B cell (primary cell): ENCODE measurements around the gene WDR86. TPM values are rescaled to one million over a fixed set of nuclear protein-coding genes. Genes with fewer than 3 reads are reported as not detected.

Experiments used
- ATAC-seq: fragments of 200-7000 bp; cut with Tn5 transposase; one replicate; pipeline ENCODE4 v1.10.0; 2021; ENCODE audit warnings: low read depth, mild to moderate bottlenecking, moderate number of reproducible peaks, moderate library complexity
- CTCF ChIA-PET: fragments of 350-600 bp; sonication (Branson Sonifier 250); formaldehyde crosslinking; loops from one replicate; lab custom pipeline; 2021; ENCODE audit warnings: antibody characterized with exemption, inconsistent platforms; lab: Charles Lee
- POLR2A ChIA-PET: fragments of 350-600 bp; sonication (Branson Sonifier 250); formaldehyde crosslinking; loops from one replicate; lab custom pipeline; 2021; ENCODE audit warnings: antibody characterized with exemption; lab: Charles Lee
- DNase-seq: peaks from one replicate; pipeline ENCODE4 v3.0.0; 2013
- H2AFZ ChIP-seq: 2 replicates; pipeline ENCODE4 v1.6.1; 2012; ENCODE audit warnings: mild to moderate bottlenecking, low read depth, low read length; ENCODE audit not compliant: insufficient read depth, poor library complexity, severe bottlenecking
- H3K27ac ChIP-seq, 2 donors: 1 replicate in 1 of 2; 2 replicates in 1 of 2; pipeline ENCODE4 v1.5.1; 2012 to 2013; ENCODE audit warnings: low read length in 2 of 2, mild to moderate bottlenecking in 2 of 2, moderate library complexity in 1 of 2
- H3K27me3 ChIP-seq, 4 experiments: fragments of 200-600 bp in 1 of 4; sonication (generic) in 1 of 4; replicated peaks in 1 of 4; 1 replicate in 2 of 4; 2 replicates in 2 of 4; pipeline versions ENCODE4 v1.6.1 to v1.7.0; 2013 to 2016; ENCODE audit warnings: low read length in 3 of 4, mild to moderate bottlenecking in 2 of 4, mixed read lengths in 1 of 4, moderate library complexity in 1 of 4; ENCODE audit not compliant: insufficient read depth in 4 of 4, control insufficient read depth in 3 of 4; ENCODE audit errors: control extremely low read depth in 1 of 4
- H3K36me3 ChIP-seq, 2 experiments: replicated peaks in 1 of 2; 1 replicate in 1 of 2; 2 replicates in 1 of 2; pipeline versions ENCODE4 v1.6.1 to v1.7.1; 2013; ENCODE audit warnings: low read length in 1 of 2; ENCODE audit not compliant: insufficient read depth in 2 of 2, control insufficient read depth in 1 of 2; ENCODE audit errors: control extremely low read depth in 1 of 2, extremely low read depth in 1 of 2
- H3K4me1 ChIP-seq, 2 donors: fragments of 200-600 bp in 1 of 2; sonication (generic) in 1 of 2; 1 replicate in 1 of 2; 2 replicates in 1 of 2; pipeline versions ENCODE4 v1.5.1 to v1.6.1; 2013 to 2017; ENCODE audit warnings: low read length in 2 of 2; ENCODE audit not compliant: control insufficient read depth in 2 of 2, insufficient read depth in 2 of 2
- H3K4me2 ChIP-seq: replicated peaks from 2 replicates; pipeline ENCODE3; 2012; ENCODE audit warnings: mild to moderate bottlenecking, low read depth, low read length; ENCODE audit not compliant: poor library complexity, severe bottlenecking
- H3K4me3 ChIP-seq, 5 experiments: fragments of 200-600 bp in 1 of 5; sonication (generic) in 1 of 5; 1 replicate in 3 of 5; 2 replicates in 2 of 5; pipeline versions ENCODE4 v1.5.1 to v1.7.0; 2011 to 2016; ENCODE audit warnings: low read length in 4 of 5, mild to moderate bottlenecking in 4 of 5, low read depth in 2 of 5, control low read depth in 1 of 5, moderate library complexity in 1 of 5; ENCODE audit not compliant: insufficient read depth in 1 of 5; ENCODE audit errors: control extremely low read depth in 1 of 5, extremely low read depth in 1 of 5
- H3K79me2 ChIP-seq: fragments of 200-600 bp; sonication (generic); one replicate; pipeline ENCODE4 v1.6.0; 2016; ENCODE audit warnings: low read length; ENCODE audit not compliant: control insufficient read depth, insufficient read depth
- H3K9ac ChIP-seq: fragments of 200-600 bp; sonication (generic); 2 replicates; pipeline ENCODE4 v1.6.1; 2017; ENCODE audit warnings: mild to moderate bottlenecking, low read length, moderate library complexity
- H3K9me3 ChIP-seq, 3 donors: one replicate each; pipeline versions ENCODE4 v1.6.1 to v1.7.1; 2013; ENCODE audit warnings: low read length in 2 of 3; ENCODE audit not compliant: control insufficient read depth in 2 of 3, insufficient read depth in 1 of 3; ENCODE audit errors: control extremely low read depth in 1 of 3
- H4K20me1 ChIP-seq: 2 replicates; pipeline ENCODE4 v1.6.0; 2012; ENCODE audit warnings: mild to moderate bottlenecking, low read length; ENCODE audit not compliant: insufficient read depth, control insufficient read depth, poor library complexity, severe bottlenecking
- H3K27ac Mint-ChIP-seq: one replicate; pipeline ENCODE4 v1.8.0; 2021; ENCODE audit warnings: mixed read lengths
- H3K27me3 Mint-ChIP-seq: one replicate; pipeline ENCODE4 v1.8.0; 2021; ENCODE audit warnings: mixed read lengths
- H3K4me1 Mint-ChIP-seq: one replicate; pipeline ENCODE4 v1.8.0; 2021; ENCODE audit warnings: mixed read lengths
- H3K4me3 Mint-ChIP-seq: one replicate; pipeline ENCODE4 v1.8.0; 2021; ENCODE audit warnings: mixed read lengths
- H3K9me3 Mint-ChIP-seq: one replicate; pipeline ENCODE4 v1.8.0; 2022; ENCODE audit warnings: mixed read lengths; ENCODE audit not compliant: insufficient read depth
- CTCF ChIP-seq: fragments of 200-600 bp; IDR thresholded peaks from one replicate; pipeline ENCODE4 v1.8.0; 2022; ENCODE audit warnings: antibody characterized with exemption, mild to moderate bottlenecking
- EZH2 ChIP-seq: IDR thresholded peaks from 2 replicates; pipeline ENCODE4 v1.6.1; 2012; ENCODE audit warnings: borderline replicate concordance, low read depth, mild to moderate bottlenecking, moderate library complexity, low read length; ENCODE audit not compliant: insufficient read depth, poor library complexity, severe bottlenecking
- WGBS: methylation state at CpG from one replicate; pipeline ENCODE4 v1.1.5; 2013; ENCODE audit warnings: missing lambda C conversion rate; ENCODE audit not compliant: insufficient coverage; 5-methylcytosine and 5-hydroxymethylcytosine counted together
- intact Hi-C: fragments of 100-400 bp; cut with micrococcal nuclease; formaldehyde crosslinking; loops from one replicate; pipeline ENCODE4 v1.10.0; 2022
- polyA plus RNA-seq: library from polyadenylated mRNA; depleted of rRNA; stranded (reverse); fragments of >200 nt; gene quantifications from 2 replicates; pipeline ENCODE4 v1.2.3, GENCODE V29; 2012
- total RNA-seq, 2 donors: library from RNA; stranded (reverse); fragments of 120-200 nt in 1 of 2; gene quantifications; 1 replicate in 1 of 2; 2 replicates in 1 of 2; pipeline versions ENCODE4 v1.2.3 to v1.2.4, GENCODE V29; 2013 to 2022

Gene WDR86
- total and polyA plus RNA-seq, 2 donors (not counting 1 experiment from before 2014, with no cell fraction given): 1.4 to 1.5 TPM

GRCh38 chr7:151416941-151417315, 7.1 kb upstream of the WDR86 start:
- Histone ChIP-seq H2AFZ (no peak overlapping the region), H4K20me1 (no peaks in the 10 kb centered on the region), H3K9ac (no peak overlapping the region), H3K36me3 (no peaks in the 10 kb centered on the region), H3K27me3 (peaks cover 0 to 18% (median 5%) of the 10 kb centered on the region in 4 experiments), H3K79me2 (no peaks in the 10 kb centered on the region), H3K4me2 (no peak overlapping the region), H3K4me3 (no peak overlapping the region), H3K4me1 (no peaks in the 10 kb centered on the region), H3K9me3 (peaks cover 2 to 26% (median 13%) of the 10 kb centered on the region in 3 donors), H3K27ac (no peak overlapping the region)
- peaks cover 8% of the 10 kb centered on the region for H3K9me3 Mint-ChIP-seq
- ATAC-seq (no peak), DNase-seq (no peak)
- POLR2A ChIA-PET: no interaction called here
- no peak overlapping the region for H3K27ac Mint-ChIP-seq
- no peak for TF ChIP-seq CTCF
- TF ChIP-seq EZH2: no peak
- 91% methylated on average over 10 of the region's 11 CpGs for WGBS
- H3K4me1 Mint-ChIP-seq: peaks cover under 1% of the 10 kb centered on the region
- CTCF ChIA-PET: no interaction called here
- H3K4me3 Mint-ChIP-seq: no peak overlapping the region
- H3K27me3 Mint-ChIP-seq: peaks cover 39% of the 10 kb centered on the region
- intact Hi-C loops: no loop called here

- Histone ChIP-seq H3K4me2 (no peak overlapping the region), H3K27ac (no peak overlapping the region), H4K20me1 (no peaks in the 10 kb centered on the region), H3K9me3 (peaks cover 2 to 25% (median 8%) of the 10 kb centered on the region in 3 donors), H3K79me2 (no peaks in the 10 kb centered on the region), H3K4me1 (peaks cover 4% of the 10 kb centered on the region in 2 donors), H3K27me3 (peaks cover 0 to 24% (median 7%) of the 10 kb centered on the region in 4 experiments), H3K4me3 (no peak overlapping the region), H3K36me3 (no peaks in the 10 kb centered on the region), H2AFZ (no peak overlapping the region), H3K9ac (no peak overlapping the region)
- CTCF ChIA-PET: no interaction called here
- intact Hi-C loops: no loop called here
- Mint-ChIP-seq H3K4me1 (peaks cover 7% of the 10 kb centered on the region), H3K27ac (no peak overlapping the region), H3K9me3 (peaks cover 7% of the 10 kb centered on the region), H3K4me3 (no peak overlapping the region), H3K27me3 (peaks cover 45% of the 10 kb centered on the region)
- no peak for ATAC-seq
- TF ChIP-seq EZH2: no peak
- TF ChIP-seq CTCF: no peak
- no peak for DNase-seq
- 91% methylated on average over 9 of the region's 10 CpGs for WGBS
- POLR2A ChIA-PET: no interaction called here
Observed at GRCh38 chr7:151416112-151416940, 6.5 kb upstream of the WDR86 start.
